Heart right ventricle (tissue), 16 donors: ENCODE measurements around the gene IGLL1. TPM values are rescaled to one million over a fixed set of nuclear protein-coding genes. Genes with fewer than 3 reads are reported as not detected.

Experiments
- ATAC-seq, 8 donors: fragments of 200-7000 bp; cut with Tn5 transposase; one replicate each; pipeline ENCODE4 v1.9.1; 2020; ENCODE audit warnings: mild to moderate bottlenecking in 8 of 8, moderate library complexity in 8 of 8, moderate number of reproducible peaks in 1 of 8
- DNase-seq, 2 donors: peaks; one replicate each; pipeline ENCODE4 v3.0.0-alpha.2; 2020
- H3K27ac ChIP-seq, 10 donors: fragments of 200-600 bp; sonication (generic) in 2 of 10; one replicate each; pipeline versions ENCODE4 v1.5.0 to v1.8.0; 2020 to 2022; ENCODE audit warnings: mild to moderate bottlenecking in 3 of 10
- H3K27me3 ChIP-seq, 7 donors: fragments of 200-600 bp; one replicate each; pipeline ENCODE4 v1.8.0; 2021 to 2022; ENCODE audit warnings: mild to moderate bottlenecking in 2 of 7
- H3K36me3 ChIP-seq, 9 donors: fragments of 200-600 bp; sonication (generic) in 1 of 9; one replicate each; pipeline versions ENCODE4 v1.5.0 to v1.8.0; 2020 to 2022; ENCODE audit warnings: mild to moderate bottlenecking in 2 of 9
- H3K4me1 ChIP-seq, 9 donors: fragments of 200-600 bp; sonication (generic) in 1 of 9; one replicate each; pipeline versions ENCODE4 v1.5.0 to v1.8.0; 2020 to 2022; ENCODE audit warnings: mild to moderate bottlenecking in 4 of 9
- H3K4me3 ChIP-seq, 10 donors: fragments of 200-600 bp; sonication (generic) in 2 of 10; one replicate each; pipeline versions ENCODE4 v1.5.0 to v1.8.0; 2020 to 2022; ENCODE audit warnings: mild to moderate bottlenecking in 7 of 10, moderate library complexity in 2 of 10
- H3K9me3 ChIP-seq, 11 donors: fragments of 200-600 bp in 10 of 11; sonication (generic) in 2 of 11; one replicate each; pipeline versions ENCODE4 v1.5.0 to v1.8.0; 2013 to 2022; ENCODE audit warnings: mild to moderate bottlenecking in 2 of 11, control low read depth in 1 of 11, moderate library complexity in 1 of 11
- WGBS, 2 donors: extraction: QIAGEN DNeasy Blood & Tissue Kit; methylation state at CpG; one replicate each; pipeline ENCODE4 v1.1.7; 2013; ENCODE audit warnings: inconsistent platforms in 1 of 2; 5-methylcytosine and 5-hydroxymethylcytosine counted together
- intact Hi-C, 10 donors: fragments of 100-400 bp; cut with DNase I; formaldehyde crosslinking; loops; one replicate each; pipeline versions ENCODE4 v1.11.1 to v1.14.2; 2022
- polyA plus RNA-seq, 2 donors: library from polyadenylated mRNA; stranded (reverse); fragments of 200-250 nt; gene quantifications; one replicate each; pipeline ENCODE4 v1.2.3, GENCODE V29; 2013
- total RNA-seq, 10 donors: library from RNA; stranded (reverse); fragmentation: NEBNext Ultra II Directional in 3 of 10; extraction: Animal tissue kit (Norgen Biotek cat#: 25700) in 3 of 10; gene quantifications; one replicate each; pipeline versions ENCODE4 v1.2.1 to v1.2.4, GENCODE V29; 2021 to 2023
- TF ChIP-seq, protein P1 (sequence below), 9 donors: fragments of 200-600 bp; sonication (generic) in 2 of 9; IDR thresholded peaks; one replicate each; pipeline versions ENCODE4 v1.5.0 to v1.8.0; 2021 to 2022; ENCODE audit warnings: antibody characterized with exemption in 9 of 9, mild to moderate bottlenecking in 5 of 9, moderate library complexity in 1 of 9
- donor health status: Arrhythmogenic right ventricular cardiomyopathy.
- donor health status: ischemic (EF 13 %, LVEDD 7.1; RV severe dilation, severe dysfunction).
- donor health status: healthy with polysubstance abuse.
- donor health status: DM: no; HTN: yes; CAD: no.
- donor health status: DM: no; HTN: no; CAD: no.
- donor health status: ischemic (EF 25% LVEDD 6.9; RV normal size, moderate dysfunction).
- donor health status: ischemic (EF 25% LVEDD 5.7; RV mildly dilated, moderate dysfunction).
- donor health status: healthy.
- donor health status: DM: yes; HTN: yes; CAD: no.
- donor health status: Ischemic cardiomyopathy.
- donor health status: ischemic (EF 35%, LVEDD 5.7; RV mildly dilated, moderate dysfunction).
- donor health status: nonischemic (EF 11% LVEDD 7.7; RV severe dilation, severe dysfunction).
- donor health status: DM: yes; HTN: yes; CAD: no.
- donor health status: PGD.
- donor health status: ischemic (EF 29% LVEDD 5.4; RV normal size, mild dysfunction).
- donor health status: nonischemic (EF 23%, LVEDD 6.1; RV moderate dilation, normal function).

Gene IGLL1
- total and polyA plus RNA-seq, 12 donors = not detected

DNA sequence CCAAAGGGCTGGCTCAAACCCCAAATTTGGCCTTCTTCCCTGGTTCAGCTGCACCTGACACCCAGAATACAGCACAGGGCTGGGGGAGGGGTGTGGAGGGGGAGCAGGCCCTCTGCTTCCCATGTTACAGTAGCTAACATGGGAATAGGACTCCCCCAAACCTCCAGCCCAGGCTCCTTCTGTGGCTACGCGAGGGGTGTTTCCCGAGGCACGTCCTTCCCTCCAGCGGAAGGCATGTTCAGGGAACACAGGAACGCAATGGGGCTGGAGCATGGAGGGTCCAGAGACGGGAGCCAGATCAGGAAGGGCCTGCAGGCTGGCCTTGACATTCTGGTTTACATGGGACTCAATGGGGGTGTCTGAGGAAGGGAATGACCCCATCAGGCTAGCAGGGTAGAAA, 11.8 kb upstream of the IGLL1 start:
- intact Hi-C loops = loop anchor here in 3 of 10 donors (5.0 to 10.0 kb wide), 4 partner anchors 47 to 1843 kb away; no protein-coding TSS in a partner anchor
- no peak for DNase-seq
- Histone ChIP-seq H3K4me3 (no peak overlapping the region), H3K27ac (no peak overlapping the region), H3K4me1 (no peaks in the 10 kb centered on the region), H3K9me3 (peaks cover 0 to 12% (median 0%) of the 10 kb centered on the region in 11 donors), H3K36me3 (no peaks in the 10 kb centered on the region), H3K27me3 (peaks cover 0 to 8% (median 0%) of the 10 kb centered on the region in 7 donors)
- TF ChIP-seq, protein P1, sequence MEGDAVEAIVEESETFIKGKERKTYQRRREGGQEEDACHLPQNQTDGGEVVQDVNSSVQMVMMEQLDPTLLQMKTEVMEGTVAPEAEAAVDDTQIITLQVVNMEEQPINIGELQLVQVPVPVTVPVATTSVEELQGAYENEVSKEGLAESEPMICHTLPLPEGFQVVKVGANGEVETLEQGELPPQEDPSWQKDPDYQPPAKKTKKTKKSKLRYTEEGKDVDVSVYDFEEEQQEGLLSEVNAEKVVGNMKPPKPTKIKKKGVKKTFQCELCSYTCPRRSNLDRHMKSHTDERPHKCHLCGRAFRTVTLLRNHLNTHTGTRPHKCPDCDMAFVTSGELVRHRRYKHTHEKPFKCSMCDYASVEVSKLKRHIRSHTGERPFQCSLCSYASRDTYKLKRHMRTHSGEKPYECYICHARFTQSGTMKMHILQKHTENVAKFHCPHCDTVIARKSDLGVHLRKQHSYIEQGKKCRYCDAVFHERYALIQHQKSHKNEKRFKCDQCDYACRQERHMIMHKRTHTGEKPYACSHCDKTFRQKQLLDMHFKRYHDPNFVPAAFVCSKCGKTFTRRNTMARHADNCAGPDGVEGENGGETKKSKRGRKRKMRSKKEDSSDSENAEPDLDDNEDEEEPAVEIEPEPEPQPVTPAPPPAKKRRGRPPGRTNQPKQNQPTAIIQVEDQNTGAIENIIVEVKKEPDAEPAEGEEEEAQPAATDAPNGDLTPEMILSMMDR (IDR thresholded peaks at IDR 0.05) = no peak
- WGBS, 2 donors = 84 to 86% methylated on average over 7 of the region's 7 CpGs
- ATAC-seq = no peak

DNA sequence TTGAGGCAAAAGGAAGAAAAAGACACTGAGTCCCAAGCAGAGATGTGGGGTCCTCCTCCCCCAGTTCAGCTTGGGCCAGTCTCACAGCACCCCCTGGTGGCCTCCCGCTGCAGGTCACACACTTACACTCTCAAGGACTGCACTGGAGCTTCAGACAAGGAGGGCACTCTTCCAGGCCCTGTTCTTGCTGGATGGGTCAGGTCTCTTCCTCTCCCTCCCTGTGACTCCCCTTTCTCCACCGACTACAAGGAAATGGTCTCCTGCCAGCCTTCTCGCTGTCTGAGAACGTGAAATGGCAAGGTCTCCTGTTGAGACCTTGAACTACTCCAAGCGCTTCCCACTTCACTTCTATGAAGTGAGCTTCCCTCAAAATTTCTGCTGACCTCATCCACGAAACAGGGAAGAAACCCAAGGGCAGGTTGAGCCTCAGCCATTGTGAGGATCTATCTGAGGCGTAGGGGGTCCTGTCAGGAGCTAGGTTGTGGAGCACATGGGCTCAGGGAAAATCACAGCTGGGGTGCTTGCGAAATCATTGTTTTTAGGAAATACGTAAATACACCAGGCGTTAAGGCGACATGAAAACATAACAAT, 11.2 kb upstream of the IGLL1 start:
- peaks cover 0 to 12% (median 0%) of the 10 kb centered on the region in 11 donors for H3K9me3 ChIP-seq
- TF ChIP-seq, protein P1 (IDR thresholded peaks at IDR 0.05) = peak; percentile 54 to 85 (median 79)
- 55 to 58% methylated on average over 11 of the region's 11 CpGs for WGBS, 2 donors
- peak; percentile 26 to 59 for DNase-seq
- ATAC-seq = peak in 5 of 8 donors; percentile 65 to 70 (median 67)
- no peaks in the 10 kb centered on the region for H3K36me3 ChIP-seq
- H3K27ac ChIP-seq = no peak overlapping the region
- no peaks in the 10 kb centered on the region for H3K4me1 ChIP-seq
- peaks cover 0 to 8% (median 0%) of the 10 kb centered on the region in 7 donors for H3K27me3 ChIP-seq
- intact Hi-C loops = loop anchor here in 3 of 10 donors (5.0 to 10.0 kb wide), 4 partner anchors 46 to 1844 kb away; no protein-coding TSS in a partner anchor
- H3K4me3 ChIP-seq = no peak overlapping the region

DNA sequence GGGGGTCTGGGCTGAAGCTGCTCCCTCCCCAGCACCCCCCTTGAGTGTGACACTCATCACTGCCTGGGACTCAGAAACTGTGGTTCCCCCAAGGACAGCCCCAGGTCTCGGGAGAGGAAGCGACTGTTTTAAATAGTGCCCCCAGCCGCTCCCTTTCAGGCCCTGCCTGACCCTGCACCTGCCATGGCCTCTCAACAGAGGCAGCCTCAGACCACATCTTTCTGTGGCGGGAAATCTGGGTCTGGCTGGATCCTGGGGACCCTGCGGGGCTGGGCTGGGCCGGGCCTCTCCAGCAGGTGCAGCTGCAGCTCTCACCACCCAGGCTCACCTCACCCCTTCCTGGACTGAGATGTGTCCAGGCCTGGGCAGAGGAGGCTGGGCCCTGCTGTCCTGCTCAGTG, 3.7 kb upstream of the IGLL1 start:
- WGBS, 2 donors = 70 to 74% methylated on average over 6 of the region's 6 CpGs
- no peaks in the 10 kb centered on the region for H3K36me3 ChIP-seq
- no peaks in the 10 kb centered on the region for H3K4me1 ChIP-seq
- no peaks in the 10 kb centered on the region for H3K9me3 ChIP-seq
- H3K27me3 ChIP-seq = peaks cover 0 to 5% (median 0%) of the 10 kb centered on the region in 7 donors
- DNase-seq = no peak
- ATAC-seq = no peak
- TF ChIP-seq, protein P1 (IDR thresholded peaks at IDR 0.05) = no peak
- H3K4me3 ChIP-seq = no peak overlapping the region
- intact Hi-C loops = no loop called here
- H3K27ac ChIP-seq = no peak overlapping the region

DNA sequence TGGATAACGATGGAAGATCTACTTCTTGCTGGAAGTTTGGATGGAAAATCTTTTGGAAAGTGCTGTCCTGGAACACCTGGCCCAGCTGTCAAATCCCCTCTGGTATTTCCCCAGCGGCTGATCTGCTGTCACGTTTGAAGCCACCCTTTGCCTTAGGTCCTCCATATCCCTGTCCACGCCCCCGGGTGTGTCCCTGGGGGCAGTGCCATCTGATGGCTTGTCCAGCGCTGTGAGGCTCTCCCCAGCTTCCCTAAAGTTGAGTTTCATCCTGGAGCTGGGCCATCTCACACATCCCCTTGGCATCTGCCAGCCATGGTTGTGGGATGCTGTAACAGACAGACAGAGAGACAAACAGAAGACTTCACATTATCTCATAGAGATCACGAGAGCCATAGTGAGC, 3.1 kb upstream of the IGLL1 start:
- intact Hi-C loops = no loop called here
- ATAC-seq (no peak), DNase-seq (no peak)
- Histone ChIP-seq H3K27ac (no peak overlapping the region), H3K36me3 (no peaks in the 10 kb centered on the region), H3K27me3 (peaks cover 0 to 11% (median 0%) of the 10 kb centered on the region in 7 donors), H3K4me3 (no peak overlapping the region), H3K9me3 (no peaks in the 10 kb centered on the region), H3K4me1 (no peaks in the 10 kb centered on the region)
- TF ChIP-seq, protein P1 (IDR thresholded peaks at IDR 0.05) = no peak
- 76 to 81% methylated on average over 7 of the region's 7 CpGs for WGBS, 2 donors
